Liver (tissue), 9 donors: ENCODE measurements around the gene ZNF260. TPM values are rescaled to one million over a fixed set of nuclear protein-coding genes. Genes with fewer than 3 reads are reported as not detected.

Experiments used
- DNase-seq: peaks from one replicate; pipeline ENCODE4 v3.0.0-alpha.2; 2017; ENCODE audit warnings: low spot score
- H3K27ac ChIP-seq, 2 donors: one replicate each; pipeline ENCODE4 v1.7.0; 2013; ENCODE audit warnings: inconsistent platforms in 2 of 2, low read length in 2 of 2, control low read depth in 1 of 2, low read depth in 1 of 2, mild to moderate bottlenecking in 1 of 2
- H3K27me3 ChIP-seq, 4 donors: one replicate each; pipeline versions ENCODE4 v1.6.1 to v1.7.0; 2013; ENCODE audit warnings: low read length in 3 of 4, inconsistent platforms in 1 of 4, mild to moderate bottlenecking in 1 of 4, moderate library complexity in 1 of 4; ENCODE audit not compliant: control insufficient read depth in 4 of 4, insufficient read depth in 4 of 4
- H3K36me3 ChIP-seq, 4 donors: one replicate each; pipeline versions ENCODE4 v1.6.1 to v1.7.0; 2013; ENCODE audit warnings: low read length in 3 of 4, mild to moderate bottlenecking in 3 of 4, low read depth in 1 of 4, moderate library complexity in 1 of 4; ENCODE audit not compliant: control insufficient read depth in 4 of 4, insufficient read depth in 3 of 4
- H3K4me1 ChIP-seq, 4 donors: one replicate each; pipeline versions ENCODE4 v1.6.1 to v1.7.0; 2013; ENCODE audit warnings: low read length in 3 of 4, mild to moderate bottlenecking in 3 of 4, moderate library complexity in 1 of 4; ENCODE audit not compliant: control insufficient read depth in 4 of 4, insufficient read depth in 4 of 4
- H3K4me3 ChIP-seq, 3 donors: one replicate each; pipeline versions ENCODE4 v1.6.1 to v1.7.0; 2013; ENCODE audit warnings: low read length in 3 of 3, control low read depth in 1 of 3, low read depth in 1 of 3, mild to moderate bottlenecking in 1 of 3
- H3K9ac ChIP-seq, 2 donors: one replicate each; pipeline ENCODE4 v1.7.0; 2013; ENCODE audit warnings: low read length in 2 of 2, mild to moderate bottlenecking in 2 of 2, moderate library complexity in 2 of 2, control low read depth in 1 of 2, low read depth in 1 of 2
- H3K9me3 ChIP-seq, 4 donors: one replicate each; pipeline versions ENCODE4 v1.6.1 to v1.7.0; 2013; ENCODE audit warnings: low read length in 3 of 4; ENCODE audit not compliant: control insufficient read depth in 4 of 4
- EGR1 ChIP-seq, 2 donors: IDR thresholded peaks; 2 replicates each; pipeline ENCODE4 v1.6.1; 2016 to 2018; ENCODE audit warnings: antibody characterized with exemption in 2 of 2, low read depth in 2 of 2
- FOXA1 ChIP-seq: IDR thresholded peaks from 2 replicates; pipeline ENCODE4 v1.6.1; 2016; ENCODE audit warnings: antibody characterized with exemption
- FOXA2 ChIP-seq: IDR thresholded peaks from 2 replicates; pipeline ENCODE4 v1.6.1; 2016; ENCODE audit warnings: antibody characterized with exemption
- GABPA ChIP-seq, 2 donors: IDR thresholded peaks in 1 of 2; conservative IDR thresholded peaks in 1 of 2; 2 replicates each; pipeline ENCODE4 v1.6.1; 2016; ENCODE audit warnings: antibody characterized with exemption in 2 of 2, mild to moderate bottlenecking in 1 of 2, moderate library complexity in 1 of 2
- HNF4A ChIP-seq, 2 donors: conservative IDR thresholded peaks; 2 replicates each; pipeline ENCODE4 v1.6.1; 2016; ENCODE audit warnings: antibody characterized with exemption in 2 of 2, mild to moderate bottlenecking in 2 of 2
- HNF4G ChIP-seq: IDR thresholded peaks from 2 replicates; pipeline ENCODE4 v1.6.1; 2016; ENCODE audit warnings: antibody characterized with exemption
- JUND ChIP-seq, 2 donors: IDR thresholded peaks; 2 replicates each; pipeline ENCODE4 v1.6.1; 2016; ENCODE audit warnings: antibody characterized with exemption in 2 of 2
- NR2F2 ChIP-seq: IDR thresholded peaks from 2 replicates; pipeline ENCODE4 v1.6.1; 2016; ENCODE audit warnings: antibody characterized with exemption
- RAD21 ChIP-seq, 2 donors: IDR thresholded peaks; 2 replicates each; pipeline ENCODE4 v1.6.1; 2016; ENCODE audit warnings: antibody characterized with exemption in 2 of 2, mild to moderate bottlenecking in 2 of 2
- RXRA ChIP-seq, 2 donors: IDR thresholded peaks; 2 replicates each; pipeline ENCODE4 v1.6.1; 2017 to 2018; ENCODE audit warnings: antibody characterized with exemption in 2 of 2, mild to moderate bottlenecking in 1 of 2
- SP1 ChIP-seq: IDR thresholded peaks from 2 replicates; pipeline ENCODE4 v1.6.1; 2018; ENCODE audit warnings: antibody characterized with exemption, mild to moderate bottlenecking
- TAF1 ChIP-seq: conservative IDR thresholded peaks from 2 replicates; pipeline ENCODE4 v1.6.1; 2016; ENCODE audit warnings: antibody characterized with exemption, mild to moderate bottlenecking
- YY1 ChIP-seq: IDR thresholded peaks from 2 replicates; pipeline ENCODE4 v1.6.1; 2016; ENCODE audit warnings: antibody characterized with exemption, mild to moderate bottlenecking
- WGBS: extraction: QIAGEN DNeasy Blood & Tissue Kit; methylation state at CpG from one replicate; pipeline ENCODE4 v1.1.7; 2013; 5-methylcytosine and 5-hydroxymethylcytosine counted together
- polyA plus RNA-seq, 2 donors: library from polyadenylated mRNA; stranded (reverse) in 1 of 2; unstranded in 1 of 2; fragments of 200-250 nt in 1 of 2; fragments of >200 nt in 1 of 2; fragmentation: Nextera tagmentation in 1 of 2; extraction: Ambion mirVana in 1 of 2; gene quantifications; one replicate each; pipeline versions ENCODE4 v1.2.1 to v1.2.3, GENCODE V29; 2013 to 2015
- total RNA-seq, 2 donors: library from RNA; depleted of rRNA; stranded (reverse); fragments of >200 nt; gene quantifications; one replicate each; pipeline ENCODE4 v1.2.3, GENCODE V29; 2014
- TF ChIP-seq, protein P1 (sequence below): IDR thresholded peaks from 2 replicates; pipeline ENCODE4 v1.6.1; 2016; ENCODE audit warnings: antibody characterized with exemption
- TF ChIP-seq, protein P2 (sequence below): IDR thresholded peaks from 2 replicates; pipeline ENCODE4 v1.6.1; 2016; ENCODE audit warnings: antibody characterized with exemption
- TF ChIP-seq, protein P3 (sequence below): IDR thresholded peaks from 2 replicates; pipeline ENCODE4 v1.6.1; 2016; ENCODE audit warnings: antibody characterized with exemption, mild to moderate bottlenecking
- TF ChIP-seq, protein P4 (sequence below): IDR thresholded peaks from 2 replicates; pipeline ENCODE4 v1.6.1; 2016; ENCODE audit warnings: antibody characterized with exemption
- TF ChIP-seq, protein P5 (sequence below): fragments of 150-350 bp; IDR thresholded peaks from 2 replicates; pipeline ENCODE4 v1.5.1; 2017; ENCODE audit warnings: improper control_type of control experiment, low read depth, low read length; ENCODE audit not compliant: missing input control
- donor health status: healthy.
- donor health status: healthy.
- donor health status: healthy.
- donor health status: healthy.
- donor health status: healthy.

The ZNF260 gene
- total and polyA plus RNA-seq, 4 donors = 1.7 to 10.4 (median 5.6) TPM

DNA sequence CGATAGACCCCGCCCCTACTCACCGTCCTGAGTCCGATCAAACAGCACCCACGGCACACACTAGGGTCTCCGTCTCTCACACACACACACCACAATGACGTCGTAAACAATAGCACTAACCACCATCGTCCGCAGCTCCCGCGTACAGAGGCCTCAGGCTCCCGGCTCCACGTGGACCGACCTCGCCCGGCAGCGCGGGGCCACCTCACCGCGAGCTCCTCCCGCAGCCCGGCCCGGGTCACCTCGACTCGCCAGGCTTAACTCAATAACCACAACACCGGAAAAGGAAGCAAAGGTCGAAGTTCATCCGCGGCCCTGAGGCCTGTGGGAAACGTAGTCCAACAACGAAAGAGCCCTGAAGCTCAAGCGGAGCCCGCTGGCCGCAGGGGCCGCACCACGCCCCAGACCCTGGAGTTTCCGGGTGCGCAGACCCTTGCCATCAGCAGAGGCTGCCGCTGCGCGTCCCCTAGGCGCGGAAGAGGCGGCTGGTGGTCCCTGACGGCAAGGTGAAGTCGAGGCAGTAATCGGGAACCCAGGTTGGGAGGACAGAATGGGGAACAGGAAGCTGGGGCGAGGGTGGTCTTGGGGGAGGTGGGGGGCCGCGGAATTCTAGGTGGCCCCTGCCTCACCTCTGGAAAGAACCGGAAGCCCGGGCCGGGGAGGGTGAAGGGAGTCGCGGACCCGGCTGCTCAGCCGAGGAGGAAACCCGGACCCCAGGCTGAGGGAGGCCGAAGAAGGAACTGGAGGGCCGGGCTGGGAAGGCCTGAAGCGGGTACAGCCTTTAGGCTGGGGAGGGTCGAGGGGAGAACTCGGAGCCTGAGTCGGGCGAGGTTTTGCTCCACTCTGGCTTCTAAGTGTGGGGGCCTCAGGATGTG, 45.2 kb upstream of the ZNF260 start, which contains the start of gene ZNF529:
TSS of gene ZNF529 (minus strand) at position 273 of the 875 bp plus-strand sequence. CDS start 946 bp downstream, outside the sequence.
- TF ChIP-seq FOXA2 (peak; percentile 26), FOXA1 (no peak), RXRA (IDR thresholded peaks at IDR 0.05) (peak; percentile 15 to 27), JUND (IDR thresholded peaks at IDR 0.05) (peak in 1 of 2 donors; percentile 22), EGR1 (IDR thresholded peaks at IDR 0.05; ENCODE audit: low read depth in 2 of 2) (no peak), HNF4A (conservative IDR thresholded peaks at IDR 0.05) (peak in 1 of 2 donors; percentile 28), HNF4G (no peak), TAF1 (no peak), GABPA (IDR thresholded peaks at IDR 0.05 in 1 of 2, conservative IDR thresholded peaks at IDR 0.05 in 1 of 2) (peak; percentile 70 to 94), RAD21 (IDR thresholded peaks at IDR 0.05) (peak in 1 of 2 donors; percentile 40), NR2F2 (peak; percentile 62), SP1 (peak; percentile 52), YY1 (peak; percentile 62)
- TF ChIP-seq, protein P1, sequence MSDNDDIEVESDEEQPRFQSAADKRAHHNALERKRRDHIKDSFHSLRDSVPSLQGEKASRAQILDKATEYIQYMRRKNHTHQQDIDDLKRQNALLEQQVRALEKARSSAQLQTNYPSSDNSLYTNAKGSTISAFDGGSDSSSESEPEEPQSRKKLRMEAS = peak; percentile 74
- TF ChIP-seq, protein P2, sequence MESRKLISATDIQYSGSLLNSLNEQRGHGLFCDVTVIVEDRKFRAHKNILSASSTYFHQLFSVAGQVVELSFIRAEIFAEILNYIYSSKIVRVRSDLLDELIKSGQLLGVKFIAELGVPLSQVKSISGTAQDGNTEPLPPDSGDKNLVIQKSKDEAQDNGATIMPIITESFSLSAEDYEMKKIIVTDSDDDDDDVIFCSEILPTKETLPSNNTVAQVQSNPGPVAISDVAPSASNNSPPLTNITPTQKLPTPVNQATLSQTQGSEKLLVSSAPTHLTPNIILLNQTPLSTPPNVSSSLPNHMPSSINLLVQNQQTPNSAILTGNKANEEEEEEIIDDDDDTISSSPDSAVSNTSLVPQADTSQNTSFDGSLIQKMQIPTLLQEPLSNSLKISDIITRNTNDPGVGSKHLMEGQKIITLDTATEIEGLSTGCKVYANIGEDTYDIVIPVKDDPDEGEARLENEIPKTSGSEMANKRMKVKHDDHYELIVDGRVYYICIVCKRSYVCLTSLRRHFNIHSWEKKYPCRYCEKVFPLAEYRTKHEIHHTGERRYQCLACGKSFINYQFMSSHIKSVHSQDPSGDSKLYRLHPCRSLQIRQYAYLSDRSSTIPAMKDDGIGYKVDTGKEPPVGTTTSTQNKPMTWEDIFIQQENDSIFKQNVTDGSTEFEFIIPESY = peak; percentile 50
- TF ChIP-seq, protein P3, sequence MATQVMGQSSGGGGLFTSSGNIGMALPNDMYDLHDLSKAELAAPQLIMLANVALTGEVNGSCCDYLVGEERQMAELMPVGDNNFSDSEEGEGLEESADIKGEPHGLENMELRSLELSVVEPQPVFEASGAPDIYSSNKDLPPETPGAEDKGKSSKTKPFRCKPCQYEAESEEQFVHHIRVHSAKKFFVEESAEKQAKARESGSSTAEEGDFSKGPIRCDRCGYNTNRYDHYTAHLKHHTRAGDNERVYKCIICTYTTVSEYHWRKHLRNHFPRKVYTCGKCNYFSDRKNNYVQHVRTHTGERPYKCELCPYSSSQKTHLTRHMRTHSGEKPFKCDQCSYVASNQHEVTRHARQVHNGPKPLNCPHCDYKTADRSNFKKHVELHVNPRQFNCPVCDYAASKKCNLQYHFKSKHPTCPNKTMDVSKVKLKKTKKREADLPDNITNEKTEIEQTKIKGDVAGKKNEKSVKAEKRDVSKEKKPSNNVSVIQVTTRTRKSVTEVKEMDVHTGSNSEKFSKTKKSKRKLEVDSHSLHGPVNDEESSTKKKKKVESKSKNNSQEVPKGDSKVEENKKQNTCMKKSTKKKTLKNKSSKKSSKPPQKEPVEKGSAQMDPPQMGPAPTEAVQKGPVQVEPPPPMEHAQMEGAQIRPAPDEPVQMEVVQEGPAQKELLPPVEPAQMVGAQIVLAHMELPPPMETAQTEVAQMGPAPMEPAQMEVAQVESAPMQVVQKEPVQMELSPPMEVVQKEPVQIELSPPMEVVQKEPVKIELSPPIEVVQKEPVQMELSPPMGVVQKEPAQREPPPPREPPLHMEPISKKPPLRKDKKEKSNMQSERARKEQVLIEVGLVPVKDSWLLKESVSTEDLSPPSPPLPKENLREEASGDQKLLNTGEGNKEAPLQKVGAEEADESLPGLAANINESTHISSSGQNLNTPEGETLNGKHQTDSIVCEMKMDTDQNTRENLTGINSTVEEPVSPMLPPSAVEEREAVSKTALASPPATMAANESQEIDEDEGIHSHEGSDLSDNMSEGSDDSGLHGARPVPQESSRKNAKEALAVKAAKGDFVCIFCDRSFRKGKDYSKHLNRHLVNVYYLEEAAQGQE = peak; percentile 48
- TF ChIP-seq, protein P4, sequence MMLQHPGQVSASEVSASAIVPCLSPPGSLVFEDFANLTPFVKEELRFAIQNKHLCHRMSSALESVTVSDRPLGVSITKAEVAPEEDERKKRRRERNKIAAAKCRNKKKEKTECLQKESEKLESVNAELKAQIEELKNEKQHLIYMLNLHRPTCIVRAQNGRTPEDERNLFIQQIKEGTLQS = no peak
- TF ChIP-seq, protein P5, sequence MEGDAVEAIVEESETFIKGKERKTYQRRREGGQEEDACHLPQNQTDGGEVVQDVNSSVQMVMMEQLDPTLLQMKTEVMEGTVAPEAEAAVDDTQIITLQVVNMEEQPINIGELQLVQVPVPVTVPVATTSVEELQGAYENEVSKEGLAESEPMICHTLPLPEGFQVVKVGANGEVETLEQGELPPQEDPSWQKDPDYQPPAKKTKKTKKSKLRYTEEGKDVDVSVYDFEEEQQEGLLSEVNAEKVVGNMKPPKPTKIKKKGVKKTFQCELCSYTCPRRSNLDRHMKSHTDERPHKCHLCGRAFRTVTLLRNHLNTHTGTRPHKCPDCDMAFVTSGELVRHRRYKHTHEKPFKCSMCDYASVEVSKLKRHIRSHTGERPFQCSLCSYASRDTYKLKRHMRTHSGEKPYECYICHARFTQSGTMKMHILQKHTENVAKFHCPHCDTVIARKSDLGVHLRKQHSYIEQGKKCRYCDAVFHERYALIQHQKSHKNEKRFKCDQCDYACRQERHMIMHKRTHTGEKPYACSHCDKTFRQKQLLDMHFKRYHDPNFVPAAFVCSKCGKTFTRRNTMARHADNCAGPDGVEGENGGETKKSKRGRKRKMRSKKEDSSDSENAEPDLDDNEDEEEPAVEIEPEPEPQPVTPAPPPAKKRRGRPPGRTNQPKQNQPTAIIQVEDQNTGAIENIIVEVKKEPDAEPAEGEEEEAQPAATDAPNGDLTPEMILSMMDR = no peak
- H3K27me3 ChIP-seq = no peaks in the 10 kb centered on the region

More for the DNA sequence above, 45.2 kb upstream of the ZNF260 start, which contains the start of gene ZNF529:
- Histone ChIP-seq H3K4me1 (peaks cover 3 to 13% (median 12%) of the 10 kb centered on the region in 4 donors), H3K36me3 (peaks cover 8 to 35% (median 30%) of the 10 kb centered on the region in 4 donors), H3K27ac (peak within 1 kb of the TSS; percentile 72 to 81), H3K9me3 (peaks cover 17 to 23% (median 22%) of the 10 kb centered on the region in 4 donors), H3K9ac (peak within 1 kb of the TSS; percentile 87 to 89), H3K4me3 (peak within 1 kb of the TSS; percentile 79 to 93 (median 82))
- DNase-seq = peak; percentile 88
- under 1% methylated on average over 66 of the region's 66 CpGs for WGBS
